Gastroesophageal sphincter (tissue), 3 donors: Measurements from ENCODE around the gene KRTAP10-5.

Experiments used
- POLR2A ChIP-seq, 2 donors: fragments of 450-650 bp; IDR thresholded peaks; one replicate each; pipeline ENCODE4 v1.6.1; 2017; ENCODE audit warnings: antibody characterized with exemption in 2 of 2, mild to moderate bottlenecking in 2 of 2, moderate library complexity in 1 of 2
- TF ChIP-seq, protein P1 (sequence below), 4 experiments: fragments of 200-600 bp in 2 of 4; fragments of 450-650 bp in 2 of 4; sonication (generic) in 1 of 4; IDR thresholded peaks; one replicate each; pipeline ENCODE4 v1.5.1; 2017 to 2019; ENCODE audit warnings: antibody characterized with exemption in 4 of 4, mild to moderate bottlenecking in 2 of 4, moderate library complexity in 2 of 4

GRCh38 chr21:44539046-44539445, 41.4 kb downstream of the KRTAP10-5 start:
- no peak for TF ChIP-seq POLR2A (IDR thresholded peaks at IDR 0.05)
- TF ChIP-seq, protein P1, sequence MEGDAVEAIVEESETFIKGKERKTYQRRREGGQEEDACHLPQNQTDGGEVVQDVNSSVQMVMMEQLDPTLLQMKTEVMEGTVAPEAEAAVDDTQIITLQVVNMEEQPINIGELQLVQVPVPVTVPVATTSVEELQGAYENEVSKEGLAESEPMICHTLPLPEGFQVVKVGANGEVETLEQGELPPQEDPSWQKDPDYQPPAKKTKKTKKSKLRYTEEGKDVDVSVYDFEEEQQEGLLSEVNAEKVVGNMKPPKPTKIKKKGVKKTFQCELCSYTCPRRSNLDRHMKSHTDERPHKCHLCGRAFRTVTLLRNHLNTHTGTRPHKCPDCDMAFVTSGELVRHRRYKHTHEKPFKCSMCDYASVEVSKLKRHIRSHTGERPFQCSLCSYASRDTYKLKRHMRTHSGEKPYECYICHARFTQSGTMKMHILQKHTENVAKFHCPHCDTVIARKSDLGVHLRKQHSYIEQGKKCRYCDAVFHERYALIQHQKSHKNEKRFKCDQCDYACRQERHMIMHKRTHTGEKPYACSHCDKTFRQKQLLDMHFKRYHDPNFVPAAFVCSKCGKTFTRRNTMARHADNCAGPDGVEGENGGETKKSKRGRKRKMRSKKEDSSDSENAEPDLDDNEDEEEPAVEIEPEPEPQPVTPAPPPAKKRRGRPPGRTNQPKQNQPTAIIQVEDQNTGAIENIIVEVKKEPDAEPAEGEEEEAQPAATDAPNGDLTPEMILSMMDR (IDR thresholded peaks at IDR 0.05): no peak
